Activated T-cell treated with anti-CD3 and anti-CD28 coated beads, Interleukin-2, amount 50 U/mL, for 72 hours (primary cell): Measurements from ENCODE around the gene DEUP1. TPM values are rescaled to one million over a fixed set of nuclear protein-coding genes. Genes with fewer than 3 reads are reported as not detected.
A peak's percentile ranks its signal among the peaks of the same experiment; 100 is the strongest.

Experiments used
- ATAC-seq, 2 donors: fragments of 150-1000 bp; cut with Tn5 transposase; replicated peaks in 1 of 2; 2 replicates each; pipeline ENCODE4 v1.10.0; 2021; ENCODE audit warnings: moderate library complexity in 2 of 2, mild to moderate bottlenecking in 1 of 2
- DNase-seq, 2 donors: peaks; one replicate each; pipeline ENCODE4 v3.0.0; 2021 to 2022; ENCODE audit warnings: mixed read lengths in 1 of 2
- H3K27ac Mint-ChIP-seq: one replicate; pipeline ENCODE4 v1.8.0; 2022; ENCODE audit warnings: mild to moderate bottlenecking, moderate library complexity, mixed read lengths
- H3K27me3 Mint-ChIP-seq: one replicate; pipeline ENCODE4 v1.8.0; 2022; ENCODE audit warnings: low read depth, mixed read lengths
- H3K36me3 Mint-ChIP-seq, 2 donors: one replicate each; pipeline ENCODE4 v1.8.0; 2022; ENCODE audit warnings: mixed read lengths in 2 of 2, mild to moderate bottlenecking in 1 of 2; ENCODE audit not compliant: insufficient read depth in 2 of 2
- H3K4me1 Mint-ChIP-seq: one replicate; pipeline ENCODE4 v1.8.0; 2022; ENCODE audit warnings: low read depth, mixed read lengths
- H3K4me3 Mint-ChIP-seq, 2 donors: one replicate each; pipeline ENCODE4 v1.8.0; 2022; ENCODE audit warnings: mild to moderate bottlenecking in 2 of 2, mixed read lengths in 2 of 2, moderate library complexity in 2 of 2
- H3K9me3 Mint-ChIP-seq, 2 donors: one replicate each; pipeline ENCODE4 v1.8.0; 2022; ENCODE audit warnings: mixed read lengths in 2 of 2
- total RNA-seq, 2 donors: library from RNA; stranded (reverse); gene quantifications; one replicate each; pipeline ENCODE4 v1.2.3, GENCODE V29; 2022

DEUP1 gene
- total RNA-seq, 2 donors from 2014 or later: not detected

DNA sequence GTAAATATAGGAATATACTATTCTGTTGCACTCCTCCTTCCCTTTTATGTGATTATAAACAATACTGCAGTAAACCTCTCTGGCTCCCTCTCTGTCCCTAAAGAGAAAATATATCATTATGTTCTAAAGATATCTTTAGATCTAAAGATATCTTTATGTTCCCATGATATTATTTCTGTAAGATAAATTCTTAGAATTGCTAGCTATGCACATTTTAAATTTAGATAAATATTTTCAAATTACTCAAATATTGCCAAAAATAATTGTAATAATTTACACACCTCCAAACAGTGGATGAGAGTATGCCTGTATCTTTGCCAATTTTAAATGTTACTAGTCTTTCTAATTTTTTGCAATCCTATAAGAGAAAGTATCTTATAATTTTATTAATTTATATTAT, 10.3 kb upstream of the DEUP1 start:
- ATAC-seq: no peak
- H3K4me1 Mint-ChIP-seq: no peaks in the 10 kb centered on the region
- no peak overlapping the region for H3K27ac Mint-ChIP-seq
- peaks cover 1 to 2% of the 10 kb centered on the region in 2 donors for H3K36me3 Mint-ChIP-seq
- no peak for DNase-seq
- H3K27me3 Mint-ChIP-seq: no peaks in the 10 kb centered on the region
- no peak overlapping the region for H3K4me3 Mint-ChIP-seq
- H3K9me3 Mint-ChIP-seq: peaks cover 3% of the 10 kb centered on the region in 2 donors

DNA sequence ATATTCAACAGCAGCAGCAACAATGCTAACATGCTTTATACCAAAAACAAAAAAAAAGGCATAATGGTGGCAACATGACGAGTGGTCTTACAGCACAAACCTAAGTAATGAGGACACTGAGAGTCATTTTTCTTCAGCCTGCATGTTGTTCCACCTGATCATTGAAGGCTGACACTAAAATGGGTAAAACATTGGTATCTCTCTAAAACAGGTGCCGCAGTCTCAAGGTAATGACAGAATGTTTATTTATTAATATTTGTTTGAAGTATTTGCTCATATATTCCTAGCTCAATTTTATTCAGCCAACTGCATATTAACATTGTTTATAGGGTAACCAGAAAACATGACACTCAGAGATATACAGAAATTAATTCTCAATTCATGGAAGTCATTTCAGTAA, 8.3 kb upstream of the DEUP1 start:
- Mint-ChIP-seq H3K27ac (no peak overlapping the region), H3K27me3 (no peaks in the 10 kb centered on the region), H3K36me3 (no peaks in the 10 kb centered on the region), H3K4me1 (no peaks in the 10 kb centered on the region), H3K4me3 (no peak overlapping the region), H3K9me3 (peaks cover 2% of the 10 kb centered on the region in 2 donors)
- DNase-seq (no peak), ATAC-seq (no peak)

DNA sequence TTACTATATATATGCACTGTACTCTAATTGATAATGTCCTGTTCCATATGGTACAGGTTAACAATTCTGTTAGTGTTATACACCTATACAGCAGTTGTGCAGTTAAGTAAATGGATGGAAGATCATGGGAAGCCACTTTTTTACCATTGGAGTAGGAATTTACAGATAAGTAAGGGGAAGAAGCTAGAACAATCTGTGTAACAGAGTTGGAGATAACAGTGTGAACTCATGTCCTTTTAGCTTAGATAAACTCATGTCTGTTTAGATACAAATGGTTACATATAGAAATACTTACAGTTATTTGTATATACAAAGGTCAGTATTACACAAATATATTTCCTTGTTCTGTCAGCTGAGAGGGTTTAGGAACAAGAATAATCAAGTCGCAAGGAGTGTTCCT, 6.8 kb upstream of the DEUP1 start:
- no peaks in the 10 kb centered on the region for H3K36me3 Mint-ChIP-seq
- H3K9me3 Mint-ChIP-seq: peaks cover 2% of the 10 kb centered on the region in 2 donors
- H3K4me1 Mint-ChIP-seq: no peaks in the 10 kb centered on the region
- H3K27ac Mint-ChIP-seq: no peak overlapping the region
- H3K27me3 Mint-ChIP-seq: no peaks in the 10 kb centered on the region
- DNase-seq (no peak), ATAC-seq (no peak)
- H3K4me3 Mint-ChIP-seq: no peak overlapping the region

DNA sequence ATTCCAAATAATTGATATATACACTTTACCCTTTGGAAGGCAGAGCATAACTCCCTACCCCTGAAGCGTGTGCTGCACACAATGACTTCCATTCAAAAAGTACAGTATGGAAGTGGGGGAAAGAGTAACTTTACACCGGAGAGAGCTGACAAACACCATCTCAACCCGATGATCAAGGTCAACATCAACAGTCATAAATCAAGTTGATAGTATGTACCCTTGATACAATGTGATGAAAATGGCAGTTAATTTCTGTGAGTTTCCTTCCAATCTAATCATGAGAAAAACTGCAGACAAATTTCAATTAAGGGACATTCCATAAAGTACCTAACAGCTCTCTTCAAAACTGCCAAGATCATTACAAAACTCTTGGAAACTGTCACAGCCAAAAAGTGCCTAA, 6.0 kb upstream of the DEUP1 start:
- ATAC-seq (no peak), DNase-seq (no peak)
- Mint-ChIP-seq H3K27ac (no peak overlapping the region), H3K4me1 (no peaks in the 10 kb centered on the region), H3K4me3 (no peak overlapping the region), H3K9me3 (no peaks in the 10 kb centered on the region), H3K36me3 (no peaks in the 10 kb centered on the region), H3K27me3 (peaks cover 7% of the 10 kb centered on the region)

DNA sequence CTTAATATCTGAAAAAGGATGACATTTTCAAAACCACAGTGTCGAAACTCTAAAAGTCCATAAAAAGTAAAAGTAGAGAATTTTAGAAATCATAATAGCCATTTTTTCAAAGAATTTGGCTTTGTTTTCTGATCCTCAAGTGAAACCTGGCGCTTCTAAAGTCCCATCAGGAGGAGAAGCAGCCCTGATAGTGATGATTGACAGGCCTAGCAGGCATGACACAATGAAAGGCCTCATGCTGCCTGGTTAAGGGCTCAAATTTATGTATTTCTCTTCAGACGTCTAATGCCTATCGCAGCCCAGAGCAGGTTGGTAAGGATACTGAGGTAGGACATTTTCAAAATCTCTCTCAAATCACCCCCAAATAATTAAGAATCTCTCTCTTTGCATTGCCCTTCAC, 3.9 kb upstream of the DEUP1 start:
- no peak overlapping the region for H3K4me3 Mint-ChIP-seq
- peaks cover 2% of the 10 kb centered on the region in 2 donors for H3K36me3 Mint-ChIP-seq
- peaks cover 21% of the 10 kb centered on the region for H3K27me3 Mint-ChIP-seq
- ATAC-seq: no peak
- H3K27ac Mint-ChIP-seq: no peak overlapping the region
- no peaks in the 10 kb centered on the region for H3K9me3 Mint-ChIP-seq
- DNase-seq: no peak
- no peaks in the 10 kb centered on the region for H3K4me1 Mint-ChIP-seq

DNA sequence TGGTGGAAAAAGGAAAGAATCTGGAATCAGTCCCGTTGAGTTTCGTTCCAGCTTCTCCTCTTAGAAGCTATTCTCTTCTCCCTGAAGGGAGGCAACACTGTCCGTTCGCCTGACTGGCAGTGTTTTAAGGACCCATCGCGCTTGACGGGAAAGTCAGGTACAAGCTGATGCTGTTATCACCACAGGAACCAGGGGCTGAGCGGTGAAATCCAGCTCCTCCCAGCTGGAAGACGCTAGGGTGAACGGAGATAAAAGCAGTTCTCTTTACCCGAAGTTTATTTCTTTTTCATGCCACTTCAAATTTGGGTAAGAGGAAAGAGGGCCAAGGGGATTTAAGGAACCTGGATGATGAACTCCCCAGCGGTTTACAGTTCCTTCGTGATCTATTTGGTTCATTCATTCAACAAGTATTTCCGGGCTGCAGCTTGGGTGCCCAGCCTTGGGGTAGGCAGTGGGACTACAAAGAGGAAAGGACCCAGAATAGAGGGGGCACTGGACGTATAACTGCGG, 551 bp upstream of the DEUP1 start:
- H3K27ac Mint-ChIP-seq: no peak overlapping the region
- H3K36me3 Mint-ChIP-seq: peaks cover 2% of the 10 kb centered on the region in 2 donors

DNA sequence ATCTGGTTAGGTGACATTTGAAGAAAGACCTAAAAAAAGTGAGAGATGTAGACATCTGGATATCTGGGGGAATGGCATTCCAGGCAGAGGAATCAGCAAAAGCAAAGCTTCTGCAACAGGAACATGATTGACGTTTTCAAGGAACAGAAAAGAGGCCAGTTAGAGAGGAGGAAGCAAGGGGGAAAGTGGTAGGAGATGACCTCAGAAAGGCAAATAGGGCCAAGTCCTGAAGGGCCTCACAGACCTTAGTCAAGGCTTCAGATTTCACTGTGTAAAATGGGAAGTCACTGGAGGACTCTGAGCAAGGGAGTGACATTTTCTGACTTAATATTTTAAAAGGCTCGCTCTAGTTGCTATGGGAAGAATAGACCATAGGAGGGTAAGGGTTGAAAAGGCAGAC, 9.7 kb downstream of the DEUP1 start:
- H3K4me1 Mint-ChIP-seq: no peaks in the 10 kb centered on the region
- H3K36me3 Mint-ChIP-seq: no peaks in the 10 kb centered on the region
- no peak for DNase-seq
- no peaks in the 10 kb centered on the region for H3K27me3 Mint-ChIP-seq
- ATAC-seq: no peak
- no peak overlapping the region for H3K4me3 Mint-ChIP-seq
- H3K9me3 Mint-ChIP-seq: no peaks in the 10 kb centered on the region
- no peak overlapping the region for H3K27ac Mint-ChIP-seq

More for the DNA sequence above, 551 bp upstream of the DEUP1 start:
- Mint-ChIP-seq H3K9me3 (no peaks in the 10 kb centered on the region), H3K4me1 (no peaks in the 10 kb centered on the region), H3K4me3 (peak overlapping the region; percentile 76 to 79), H3K27me3 (peaks cover 41% of the 10 kb centered on the region)
- no peak for ATAC-seq
- no peak for DNase-seq

DNA sequence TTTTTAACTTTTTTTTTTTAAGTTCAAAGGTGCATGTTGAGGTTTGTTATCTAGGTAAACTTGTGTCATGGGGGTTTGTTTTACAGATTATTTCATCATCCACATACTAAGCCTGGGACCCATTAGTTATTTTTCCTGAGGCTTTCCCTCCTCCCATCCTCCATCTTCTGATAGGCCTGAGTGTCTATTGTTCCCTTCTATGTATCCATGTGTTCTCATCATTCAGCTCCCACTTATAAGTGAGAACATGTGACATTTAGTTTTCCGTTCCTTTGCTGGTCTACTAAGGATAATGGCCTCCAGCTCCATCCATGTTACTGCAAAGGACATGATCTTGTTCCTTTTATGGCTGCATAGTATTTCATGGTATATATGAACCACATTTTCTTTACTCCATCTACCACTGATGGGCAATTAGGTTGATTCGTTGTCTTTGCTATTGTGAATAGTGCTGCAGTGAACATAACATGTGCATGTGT, 14.4 kb downstream of the DEUP1 start:
- Mint-ChIP-seq H3K27me3 (no peaks in the 10 kb centered on the region), H3K27ac (no peak overlapping the region), H3K4me3 (no peak overlapping the region), H3K9me3 (no peaks in the 10 kb centered on the region), H3K4me1 (no peaks in the 10 kb centered on the region), H3K36me3 (no peaks in the 10 kb centered on the region)
- no peak for ATAC-seq
- no peak for DNase-seq

DNA sequence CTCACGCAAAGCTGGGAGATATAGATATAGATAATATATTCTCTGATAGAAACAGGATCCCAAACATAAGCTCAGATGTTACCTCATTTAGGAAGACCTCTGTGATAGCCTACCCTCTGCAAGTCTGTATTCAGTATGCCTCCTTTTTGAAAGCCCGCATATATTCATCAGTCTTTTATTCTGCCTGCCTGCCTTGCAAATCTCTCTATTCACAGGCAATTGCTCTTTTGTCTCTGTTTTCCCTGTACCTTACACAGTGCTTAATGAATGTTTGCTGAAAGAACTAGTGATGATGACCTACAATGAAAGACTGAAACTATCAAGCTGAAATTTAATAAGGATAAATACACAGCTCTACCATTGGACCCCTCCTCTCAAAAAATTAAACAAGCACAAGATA, 18.4 kb downstream of the DEUP1 start:
- no peaks in the 10 kb centered on the region for H3K9me3 Mint-ChIP-seq
- no peak for ATAC-seq

DNA sequence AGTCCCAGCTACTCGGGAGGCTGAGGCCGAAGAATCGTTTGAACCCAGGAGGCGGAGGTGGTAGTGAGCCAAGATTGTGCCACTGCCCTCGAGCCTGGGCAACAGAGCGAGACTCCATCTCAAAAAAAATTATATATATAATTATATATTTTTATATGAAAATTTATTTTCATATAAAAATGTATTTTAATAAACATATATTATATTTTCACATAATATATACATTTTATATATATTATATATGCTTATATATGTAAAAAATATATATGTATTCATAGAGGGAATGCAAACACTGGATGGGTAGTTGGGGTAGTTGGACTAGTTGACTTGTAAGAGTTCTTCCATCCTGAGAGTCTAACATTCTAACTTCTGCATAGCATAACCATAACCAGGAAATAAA, 20.3 kb downstream of the DEUP1 start:
- H3K27me3 Mint-ChIP-seq: peaks cover 8% of the 10 kb centered on the region
- H3K4me1 Mint-ChIP-seq: no peaks in the 10 kb centered on the region
- H3K36me3 Mint-ChIP-seq: peaks cover 2 to 3% of the 10 kb centered on the region in 2 donors
- H3K9me3 Mint-ChIP-seq: peaks cover 3 to 4% of the 10 kb centered on the region in 2 donors
- ATAC-seq: no peak
- H3K27ac Mint-ChIP-seq: no peak overlapping the region
- no peak overlapping the region for H3K4me3 Mint-ChIP-seq
- DNase-seq: no peak

More for the DNA sequence above, 18.4 kb downstream of the DEUP1 start:
- DNase-seq: no peak
- Mint-ChIP-seq H3K4me3 (no peak overlapping the region), H3K27me3 (peaks cover 8% of the 10 kb centered on the region), H3K27ac (no peak overlapping the region), H3K4me1 (no peaks in the 10 kb centered on the region), H3K36me3 (no peaks in the 10 kb centered on the region)

DNA sequence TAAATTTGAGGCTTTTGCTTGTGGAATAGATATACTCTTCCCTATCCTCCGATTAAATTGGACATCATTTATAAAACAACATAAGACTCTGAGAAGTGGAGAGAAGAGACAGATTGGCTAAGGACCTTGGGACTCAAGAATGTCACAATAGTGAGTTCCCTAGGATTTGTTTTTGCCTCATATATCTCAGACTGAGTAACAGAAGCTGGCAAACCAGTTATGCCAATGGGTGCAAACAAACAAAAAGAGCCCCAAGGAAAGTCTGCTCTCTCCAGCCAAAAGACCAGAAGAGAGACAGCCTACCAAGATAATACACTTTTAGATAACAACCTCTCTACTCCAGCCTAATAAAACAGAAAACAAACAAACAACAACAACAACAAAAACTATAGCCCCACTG, 28.9 kb downstream of the DEUP1 start:
- DNase-seq (no peak), ATAC-seq (no peak)
- Mint-ChIP-seq H3K9me3 (peaks cover 3 to 8% of the 10 kb centered on the region in 2 donors), H3K27ac (no peak overlapping the region), H3K4me3 (no peak overlapping the region), H3K4me1 (no peaks in the 10 kb centered on the region), H3K27me3 (no peaks in the 10 kb centered on the region), H3K36me3 (peaks cover 0 to 3% of the 10 kb centered on the region in 2 donors)

DNA sequence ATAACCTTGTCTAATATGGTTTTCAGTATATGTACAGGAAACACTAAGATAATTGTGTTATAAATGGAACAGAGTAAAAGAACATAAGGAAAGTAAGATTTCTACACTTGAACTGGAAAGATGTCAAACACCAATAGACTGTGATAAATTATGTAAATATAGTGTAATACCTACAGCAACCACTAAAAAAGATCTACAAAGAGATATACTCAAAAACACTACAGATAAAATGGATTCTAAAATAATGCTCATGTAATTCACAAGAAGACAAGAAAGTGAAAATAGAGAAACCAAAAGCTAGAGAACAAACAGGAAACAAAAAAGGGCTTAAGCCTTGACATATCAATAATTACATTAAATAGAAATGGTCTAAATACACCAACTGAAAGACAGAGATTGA, 30.9 kb downstream of the DEUP1 start:
- no peaks in the 10 kb centered on the region for H3K27me3 Mint-ChIP-seq
- H3K4me1 Mint-ChIP-seq: no peaks in the 10 kb centered on the region
- no peak for DNase-seq
- H3K36me3 Mint-ChIP-seq: peaks cover 0 to 3% of the 10 kb centered on the region in 2 donors
- no peak overlapping the region for H3K27ac Mint-ChIP-seq
- no peak for ATAC-seq
- no peak overlapping the region for H3K4me3 Mint-ChIP-seq
- peaks cover 3 to 7% of the 10 kb centered on the region in 2 donors for H3K9me3 Mint-ChIP-seq

DNA sequence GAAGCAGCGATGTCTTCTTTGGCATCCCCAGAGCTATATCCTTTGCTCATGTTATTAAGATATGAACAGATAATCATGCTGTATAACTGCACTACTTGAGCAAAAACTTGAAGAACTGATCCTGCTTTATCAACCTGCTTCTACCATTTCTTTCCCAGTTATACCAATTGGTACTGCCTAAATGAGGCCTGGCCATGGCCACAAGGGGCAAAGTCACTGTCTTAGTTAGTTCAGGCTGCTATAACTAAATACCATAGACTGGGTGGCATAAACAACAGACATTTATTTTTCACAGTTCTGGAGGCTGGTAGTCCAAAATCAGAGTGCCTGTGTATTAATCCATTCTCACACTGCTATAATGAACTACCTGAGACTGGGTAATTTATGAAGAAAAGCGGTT, 37.5 kb downstream of the DEUP1 start:
- H3K9me3 Mint-ChIP-seq: peaks cover 1 to 5% of the 10 kb centered on the region in 2 donors
- no peaks in the 10 kb centered on the region for H3K27me3 Mint-ChIP-seq
- ATAC-seq: no peak
- DNase-seq: no peak
- H3K4me1 Mint-ChIP-seq: no peaks in the 10 kb centered on the region
- H3K36me3 Mint-ChIP-seq: peaks cover 2% of the 10 kb centered on the region in 2 donors
- no peak overlapping the region for H3K4me3 Mint-ChIP-seq
- no peak overlapping the region for H3K27ac Mint-ChIP-seq

DNA sequence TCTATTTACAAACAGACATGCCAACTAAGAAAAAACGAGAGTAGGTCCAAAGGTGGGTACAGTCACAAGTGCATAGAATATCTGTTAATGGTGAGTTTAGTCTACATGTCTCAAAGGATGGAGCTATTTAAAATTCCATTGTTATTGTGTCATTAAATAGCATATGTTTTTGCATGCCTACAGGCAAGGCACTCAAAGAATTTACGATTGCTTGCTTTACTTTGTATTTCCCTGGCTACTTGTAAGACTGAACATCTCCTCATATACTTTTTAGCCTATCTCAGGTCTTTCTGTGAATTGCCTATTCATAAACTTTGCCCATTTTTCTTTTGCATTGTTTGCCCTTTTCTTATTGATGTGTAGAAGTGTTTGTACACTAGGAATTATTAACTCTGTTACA, 39.7 kb downstream of the DEUP1 start:
- DNase-seq (no peak), ATAC-seq (no peak)
- H3K9me3 Mint-ChIP-seq: peaks cover 0 to 5% of the 10 kb centered on the region in 2 donors
- no peak overlapping the region for H3K27ac Mint-ChIP-seq
- no peaks in the 10 kb centered on the region for H3K4me1 Mint-ChIP-seq
- H3K27me3 Mint-ChIP-seq: no peaks in the 10 kb centered on the region
- peaks cover 2% of the 10 kb centered on the region in 2 donors for H3K36me3 Mint-ChIP-seq
- no peak overlapping the region for H3K4me3 Mint-ChIP-seq
